ENCODE results near the gene PRKN. TPM values are rescaled to one million over a fixed set of nuclear protein-coding genes. Genes with fewer than 3 reads are reported as not detected.

The PRKN gene
- total RNA-seq, 1 experiment from 2014 or later, result 2.0 TPM

DNA sequence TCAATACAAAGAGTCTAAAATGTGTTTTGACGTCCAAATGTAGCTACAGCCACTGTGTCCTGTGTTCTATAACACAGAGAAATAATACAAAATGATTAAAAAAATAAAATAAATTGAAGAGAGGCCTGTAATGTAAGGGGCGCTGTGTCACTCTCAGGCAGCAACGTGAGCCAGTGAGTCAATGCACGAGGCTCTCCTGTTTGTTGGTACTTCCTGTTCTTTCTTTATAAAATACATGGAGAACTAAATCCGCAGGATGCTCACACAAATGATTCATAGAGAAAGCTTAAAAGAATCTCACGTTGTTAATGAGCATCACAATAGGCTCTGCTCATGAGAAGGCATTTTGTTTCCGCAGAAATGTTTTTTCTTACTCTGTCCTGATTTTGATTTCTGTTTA is 818.7 kb downstream of the PRKN start:
- no peak overlapping the region for H3T11ph ChIP-seq (ENCODE audit: low read length)
- no peak overlapping the region for H3K27ac ChIP-seq (ENCODE audit: insufficient read length, low read depth, low read length)
- no peak overlapping the region for H3K14ac ChIP-seq (ENCODE audit: insufficient read depth, low read length)
- H3K79me2 ChIP-seq (ENCODE audit: insufficient read depth, low read length), result no peaks in the 10 kb centered on the region
- no peak for DNase-seq
- H3K9ac ChIP-seq (ENCODE audit: extremely low read depth, insufficient read length, low read length), result no peak overlapping the region
- H3K4me2 ChIP-seq (ENCODE audit: insufficient read depth, insufficient read length, low read length), result no peak overlapping the region
- WGBS (ENCODE audit: extremely low coverage, insufficient read length, low lambda C conversion rate), result no CpG with 5 or more reads among the region's 7 CpGs
- H4K5ac ChIP-seq (ENCODE audit: insufficient read length, low read depth, low read length), result no peak overlapping the region
- no peak overlapping the region for H4K91ac ChIP-seq (ENCODE audit: insufficient read length, low read depth, low read length)
- TF ChIP-seq, protein P1, sequence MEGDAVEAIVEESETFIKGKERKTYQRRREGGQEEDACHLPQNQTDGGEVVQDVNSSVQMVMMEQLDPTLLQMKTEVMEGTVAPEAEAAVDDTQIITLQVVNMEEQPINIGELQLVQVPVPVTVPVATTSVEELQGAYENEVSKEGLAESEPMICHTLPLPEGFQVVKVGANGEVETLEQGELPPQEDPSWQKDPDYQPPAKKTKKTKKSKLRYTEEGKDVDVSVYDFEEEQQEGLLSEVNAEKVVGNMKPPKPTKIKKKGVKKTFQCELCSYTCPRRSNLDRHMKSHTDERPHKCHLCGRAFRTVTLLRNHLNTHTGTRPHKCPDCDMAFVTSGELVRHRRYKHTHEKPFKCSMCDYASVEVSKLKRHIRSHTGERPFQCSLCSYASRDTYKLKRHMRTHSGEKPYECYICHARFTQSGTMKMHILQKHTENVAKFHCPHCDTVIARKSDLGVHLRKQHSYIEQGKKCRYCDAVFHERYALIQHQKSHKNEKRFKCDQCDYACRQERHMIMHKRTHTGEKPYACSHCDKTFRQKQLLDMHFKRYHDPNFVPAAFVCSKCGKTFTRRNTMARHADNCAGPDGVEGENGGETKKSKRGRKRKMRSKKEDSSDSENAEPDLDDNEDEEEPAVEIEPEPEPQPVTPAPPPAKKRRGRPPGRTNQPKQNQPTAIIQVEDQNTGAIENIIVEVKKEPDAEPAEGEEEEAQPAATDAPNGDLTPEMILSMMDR (conservative IDR thresholded peaks at IDR 0.05), result no peak
- no peak overlapping the region for H2AK5ac ChIP-seq (ENCODE audit: insufficient read length, low read length)
- H2BK20ac ChIP-seq (ENCODE audit: low read depth, low read length, poor library complexity, severe bottlenecking), result no peak overlapping the region
- no peaks in the 10 kb centered on the region for H3K79me1 ChIP-seq (ENCODE audit: insufficient read depth, low read depth, low read length, poor library complexity, severe bottlenecking)
- no peak overlapping the region for H3K4ac ChIP-seq (ENCODE audit: low read depth, low read length)
- no peak overlapping the region for H2BK15ac ChIP-seq (ENCODE audit: low read depth, low read length)
- Mint-ChIP-seq H3K27me3 (ENCODE audit: low read depth) (no peaks in the 10 kb centered on the region; the same call in 1 of the 2 replicates), H3K27ac (no peak overlapping the region; a peak in 1 of 7 replicates), H3K4me1 (peaks cover 15 to 18% of the 10 kb centered on the region in 2 experiments), H3K4me3 (no peak overlapping the region), H3K36me3 (ENCODE audit: insufficient read depth in 1 of 3, low read depth in 3 of 3) (no peaks in the 10 kb centered on the region), H3K9me3 (no peaks in the 10 kb centered on the region)
- no peaks in the 10 kb centered on the region for H3K9me3 ChIP-seq (ENCODE audit: control insufficient read depth, low read depth, low read length)
- no peak overlapping the region for H2BK5ac ChIP-seq (ENCODE audit: insufficient read length, low read length)
- H3K4me1 ChIP-seq (ENCODE audit: insufficient read depth, low read length), result no peaks in the 10 kb centered on the region
- H3K18ac ChIP-seq (ENCODE audit: insufficient read length, low read depth, low read length), result no peak overlapping the region
- no peak overlapping the region for H2BK120ac ChIP-seq (ENCODE audit: low read depth, low read length, poor library complexity, severe bottlenecking)
- H2BK12ac ChIP-seq (ENCODE audit: insufficient read length, low read depth, low read length), result no peak overlapping the region
- H3K23ac ChIP-seq (ENCODE audit: insufficient read length, low read depth, low read length), result no peak overlapping the region
- no peaks in the 10 kb centered on the region for H4K20me1 ChIP-seq (ENCODE audit: control insufficient read depth, insufficient read depth, insufficient read length)
- no peaks in the 10 kb centered on the region for H3K23me2 ChIP-seq (ENCODE audit: insufficient read length, low read depth, low read length, poor library complexity, severe bottlenecking)
- H4K8ac ChIP-seq (replicated peaks; ENCODE audit: insufficient read length, low read depth, low read length), result no peak overlapping the region
- H3K27me3 ChIP-seq (ENCODE audit: insufficient read depth, low read length), result no peaks in the 10 kb centered on the region
- no peak overlapping the region for H3K56ac ChIP-seq (ENCODE audit: insufficient read length, low read depth, low read length)
- no peak overlapping the region for H2AFZ ChIP-seq (ENCODE audit: low read length)
